Activated CD4-positive, CD25-positive, alpha-beta regulatory T cell treated with anti-CD3 and anti-CD28 coated beads, Interleukin-2, amount 50 U/mL, for 72 hours (primary cell): ENCODE measurements around the gene TPGS1.

Experiments used
- DNase-seq: peaks from one replicate; pipeline ENCODE4 v3.0.0; 2021

Gene TPGS1

DNA sequence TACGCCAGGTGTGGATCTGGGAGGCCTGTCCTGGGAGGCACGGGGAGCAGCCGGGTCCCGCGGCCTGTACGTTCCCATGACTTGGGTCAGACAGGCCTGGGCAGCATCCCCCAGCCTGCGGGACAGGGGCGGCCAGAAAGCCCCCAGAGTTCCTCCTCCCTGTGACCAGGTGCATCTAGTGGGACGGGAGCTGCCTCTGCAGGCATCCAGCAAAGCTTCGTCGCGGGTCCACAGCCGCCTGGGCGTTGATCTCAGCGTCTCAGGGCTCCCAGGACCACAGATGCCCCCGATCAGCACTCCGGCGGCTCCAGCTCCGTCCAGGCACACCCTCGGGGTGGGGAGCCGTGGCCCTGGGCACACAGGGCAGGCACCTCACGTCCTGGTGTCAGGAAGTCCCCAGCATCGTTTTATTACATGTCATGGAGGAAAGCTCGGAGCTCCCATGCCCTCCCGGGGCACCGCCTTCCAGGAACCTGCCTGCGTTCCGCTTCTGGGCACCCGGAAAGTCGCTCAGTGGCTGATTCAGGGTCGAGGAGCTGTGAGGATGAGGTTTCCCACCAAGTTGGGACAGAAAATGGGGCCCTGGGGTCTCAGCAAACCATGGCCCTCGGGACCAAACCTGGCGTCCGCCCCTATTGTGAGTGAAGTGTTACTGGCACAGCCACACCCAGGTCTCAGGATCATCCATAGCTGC is 35.0 kb downstream of the TPGS1 start:
- no peak for DNase-seq

DNA sequence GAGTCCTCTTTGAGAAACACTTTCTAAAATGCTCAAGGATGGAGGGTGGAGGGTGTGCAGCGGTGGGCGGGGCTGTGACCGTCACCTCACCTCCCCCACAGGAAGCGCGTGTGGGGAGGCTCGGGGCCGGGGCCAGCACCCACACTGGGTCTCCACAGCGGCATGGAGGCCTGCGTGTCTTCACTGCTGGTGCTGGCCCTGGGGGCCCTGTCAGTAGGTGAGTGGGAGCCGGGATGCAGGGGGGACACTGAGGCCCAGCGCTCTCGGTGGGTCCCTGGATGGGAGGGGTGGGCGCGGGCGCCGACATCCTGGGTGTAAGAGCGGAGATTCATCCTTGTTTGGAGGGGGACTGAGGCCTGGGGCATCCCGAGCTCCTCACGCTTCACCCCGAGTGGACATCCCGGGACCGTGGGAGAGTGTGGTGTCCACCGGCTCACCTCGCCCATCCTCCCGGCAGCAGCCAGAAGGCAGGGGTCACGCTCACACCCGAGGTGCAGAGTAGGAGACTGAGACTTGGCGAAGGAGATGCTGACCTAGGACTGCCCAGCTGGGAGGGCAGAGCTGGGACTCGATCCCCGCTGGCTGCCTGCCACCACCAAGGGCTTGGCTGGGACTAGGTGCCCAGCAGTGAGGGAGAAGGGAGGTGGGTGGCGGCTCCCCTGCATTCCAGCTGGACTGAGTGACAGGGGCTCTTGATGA is 36.8 kb downstream of the TPGS1 start, which contains the start of gene GZMM:
Gene GZMM, plus strand, starts transcription at position 144 of the 699 bp plus-strand sequence. Its CDS starts 19 bp downstream, at position 163.
- peak; percentile 68 for DNase-seq

DNA sequence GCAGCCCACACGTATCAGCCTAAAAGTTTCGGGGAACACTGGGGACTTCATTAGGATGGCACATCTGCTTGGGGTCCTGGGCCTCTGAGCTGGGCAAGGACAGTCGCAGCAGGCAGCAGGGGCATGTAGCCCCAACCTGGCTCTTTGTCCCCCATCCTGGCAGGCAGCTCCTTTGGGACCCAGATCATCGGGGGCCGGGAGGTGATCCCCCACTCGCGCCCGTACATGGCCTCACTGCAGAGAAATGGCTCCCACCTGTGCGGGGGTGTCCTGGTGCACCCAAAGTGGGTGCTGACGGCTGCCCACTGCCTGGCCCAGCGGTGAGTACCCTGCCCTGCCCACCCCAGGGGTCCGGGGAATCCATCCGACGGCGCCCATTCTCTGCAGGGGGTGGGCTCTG is 39.8 kb downstream of the TPGS1 start:
- DNase-seq: no peak

DNA sequence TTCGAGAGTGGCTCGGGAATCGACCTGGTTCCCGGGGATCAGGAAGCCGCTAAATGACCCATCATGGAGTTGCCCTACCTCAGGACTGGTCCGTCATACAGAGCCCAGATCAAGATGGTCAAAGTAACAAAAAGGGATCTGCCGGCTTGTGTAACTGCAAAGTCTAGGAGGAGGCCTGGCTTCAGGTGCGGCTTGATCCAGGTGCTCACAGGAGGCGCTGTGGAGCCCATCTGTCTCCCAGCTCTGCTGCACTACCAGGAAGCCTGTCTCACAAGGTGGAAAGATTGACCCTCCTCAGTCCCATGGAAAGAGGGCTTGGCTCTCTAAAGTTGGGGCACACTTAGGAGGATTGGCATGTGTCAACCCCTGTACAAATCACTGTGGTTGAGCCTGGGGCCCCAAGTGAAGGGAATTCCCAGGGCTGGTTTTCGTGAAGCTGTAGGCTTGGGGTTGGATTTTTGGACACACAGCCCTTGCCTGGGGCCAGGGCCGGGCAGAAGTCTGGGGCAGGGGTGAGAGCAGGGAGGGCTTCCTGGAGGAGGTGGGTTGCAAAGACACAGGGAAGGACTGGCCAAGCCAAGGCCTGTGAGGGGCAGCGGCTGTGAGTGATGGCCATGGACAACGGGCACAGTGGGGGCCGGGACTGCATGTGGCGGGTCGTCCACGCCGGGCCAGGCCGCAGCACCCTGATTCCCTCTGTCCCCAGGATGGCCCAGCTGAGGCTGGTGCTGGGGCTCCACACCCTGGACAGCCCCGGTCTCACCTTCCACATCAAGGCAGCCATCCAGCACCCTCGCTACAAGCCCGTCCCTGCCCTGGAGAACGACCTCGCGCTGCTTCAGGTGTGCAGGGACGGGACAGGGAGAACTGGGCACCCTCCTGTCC is 40.8 kb downstream of the TPGS1 start:
- DNase-seq: no peak

DNA sequence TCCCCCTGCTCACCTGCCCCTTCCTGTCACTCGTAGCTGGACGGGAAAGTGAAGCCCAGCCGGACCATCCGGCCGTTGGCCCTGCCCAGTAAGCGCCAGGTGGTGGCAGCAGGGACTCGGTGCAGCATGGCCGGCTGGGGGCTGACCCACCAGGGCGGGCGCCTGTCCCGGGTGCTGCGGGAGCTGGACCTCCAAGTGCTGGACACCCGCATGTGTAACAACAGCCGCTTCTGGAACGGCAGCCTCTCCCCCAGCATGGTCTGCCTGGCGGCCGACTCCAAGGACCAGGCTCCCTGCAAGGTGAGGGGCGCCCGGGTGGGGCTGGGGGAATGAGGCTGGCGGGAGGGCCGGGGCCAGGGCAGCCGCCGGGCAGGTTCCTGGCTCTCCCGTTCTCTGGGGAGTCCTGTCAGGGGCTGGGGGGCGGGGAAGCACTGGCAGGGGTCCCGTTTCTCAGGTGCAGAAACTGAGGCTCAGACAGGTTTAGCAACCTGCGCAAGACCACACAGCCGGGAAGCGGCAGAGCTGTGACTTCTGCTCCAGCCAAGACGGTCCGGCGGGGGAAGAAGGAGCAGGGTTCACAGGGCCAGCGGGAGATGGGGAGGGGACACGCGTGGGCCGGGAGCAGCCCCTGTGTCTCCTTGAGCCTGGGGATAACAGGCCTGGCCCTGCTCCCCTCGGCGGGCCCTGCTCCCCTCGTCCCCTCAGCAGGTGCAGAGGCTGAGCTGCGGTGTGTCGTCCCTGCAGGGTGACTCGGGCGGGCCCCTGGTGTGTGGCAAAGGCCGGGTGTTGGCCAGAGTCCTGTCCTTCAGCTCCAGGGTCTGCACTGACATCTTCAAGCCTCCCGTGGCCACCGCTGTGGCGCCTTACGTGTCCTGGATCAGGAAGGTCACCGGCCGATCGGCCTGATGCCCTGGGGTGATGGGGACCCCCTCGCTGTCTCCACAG is 41.9 kb downstream of the TPGS1 start:
- DNase-seq: no peak

DNA sequence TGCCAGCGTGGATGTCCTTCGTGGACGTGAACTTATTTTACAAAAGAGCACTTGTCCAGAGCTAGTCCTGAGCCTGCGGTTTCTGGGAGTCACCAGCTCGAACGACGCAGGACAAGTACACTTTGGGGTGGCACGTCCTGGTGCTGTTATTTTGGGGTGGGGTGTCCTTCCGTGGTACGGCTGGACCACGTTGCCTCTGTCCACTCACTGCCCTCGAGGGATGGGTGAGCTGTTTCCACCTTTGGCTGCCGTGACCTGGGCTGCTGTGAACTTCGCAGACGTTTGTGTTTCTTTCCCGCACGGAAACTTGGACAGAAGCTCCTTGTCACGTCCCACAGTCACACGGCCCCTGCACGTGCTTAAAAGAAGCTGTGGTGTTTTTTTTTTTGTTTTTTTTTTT is 47.5 kb downstream of the TPGS1 start:
- no peak for DNase-seq

DNA sequence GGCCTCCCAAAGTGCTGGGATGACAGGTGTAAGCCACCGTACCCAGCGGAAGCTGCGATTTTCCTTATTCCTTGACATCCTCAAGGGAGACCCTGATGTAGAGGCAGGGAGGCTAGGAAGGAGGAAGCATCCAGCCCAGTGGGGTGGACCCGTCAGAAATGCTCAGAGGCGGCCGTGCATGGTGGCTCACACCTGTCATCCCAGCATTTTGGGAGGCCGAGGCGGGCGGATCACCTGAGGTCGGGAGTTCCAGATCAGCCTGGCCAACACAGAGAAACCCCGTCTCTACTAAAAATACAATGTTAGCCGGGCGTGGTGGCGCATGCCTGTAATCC is 48.1 kb downstream of the TPGS1 start:
- DNase-seq: no peak

DNA sequence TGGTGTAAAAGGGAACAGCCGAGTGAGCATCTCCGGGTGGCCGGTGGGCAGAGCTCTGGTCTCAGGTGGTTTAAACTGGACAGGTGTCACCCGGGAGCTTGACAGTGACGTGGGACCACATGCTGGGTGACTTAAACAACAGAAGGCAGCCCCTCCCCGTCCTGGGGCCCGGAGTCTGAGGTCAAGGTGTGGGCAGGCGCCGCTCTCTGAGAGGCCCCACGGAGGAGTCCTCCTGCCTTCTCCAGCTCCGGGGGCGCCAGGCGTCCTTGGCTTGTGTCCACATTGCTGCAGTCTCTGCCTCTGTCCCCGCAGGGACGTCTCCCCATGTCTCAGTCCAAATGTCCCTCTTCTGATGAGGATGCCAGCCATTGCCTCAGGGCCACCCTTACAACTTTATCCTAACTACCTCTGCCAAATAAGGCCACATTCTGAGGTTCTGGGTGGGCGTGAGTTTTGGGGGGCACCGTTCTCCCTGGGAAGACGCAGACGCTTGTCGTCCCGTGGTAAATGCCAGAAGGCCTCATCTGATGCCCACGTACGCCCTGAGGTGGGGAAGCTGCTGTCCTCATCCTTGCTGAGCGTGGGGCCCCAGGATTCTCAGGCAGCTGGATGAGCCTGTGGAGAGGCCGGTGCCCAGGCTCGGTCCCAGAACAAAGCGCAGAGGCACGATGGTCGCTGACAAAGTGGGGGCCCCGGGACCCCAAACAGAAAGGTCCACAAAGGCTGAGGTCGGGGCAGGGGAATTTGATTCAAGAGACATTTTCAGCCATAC is 49.5 kb downstream of the TPGS1 start:
- DNase-seq: no peak

DNA sequence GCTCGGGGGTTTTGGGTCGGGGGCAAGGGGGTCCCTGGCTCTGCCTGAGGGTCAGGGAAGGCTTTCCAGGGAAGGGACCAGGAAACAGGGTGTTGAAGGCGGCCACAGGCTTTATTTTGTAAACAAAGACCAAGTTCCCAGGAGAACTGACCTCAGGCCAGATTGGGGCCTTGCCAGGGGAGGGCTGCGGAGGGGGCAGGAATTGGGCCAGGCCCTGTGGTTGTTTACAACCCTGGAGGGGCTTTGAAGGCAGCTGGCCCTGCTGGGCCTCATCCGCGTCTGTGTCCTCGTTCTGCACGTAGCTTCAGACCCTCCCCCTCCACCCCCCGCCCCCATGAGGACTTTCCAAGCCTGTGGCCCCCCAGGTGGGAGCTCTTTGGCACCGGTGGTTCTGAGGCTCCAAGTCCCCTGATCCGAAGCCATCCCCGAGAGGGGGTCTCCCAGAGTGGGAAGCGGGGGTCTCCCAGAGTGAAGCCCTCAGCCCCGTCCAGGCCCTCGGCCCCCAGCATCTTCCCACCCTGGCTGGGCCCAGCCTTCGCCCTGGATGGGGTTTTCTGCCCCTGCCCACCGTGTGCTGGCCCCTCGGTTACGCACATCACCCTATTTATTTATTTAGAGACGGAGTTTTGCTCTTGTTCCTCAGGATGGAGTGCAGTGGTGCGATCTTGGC is 51.6 kb downstream of the TPGS1 start:
- no peak for DNase-seq

DNA sequence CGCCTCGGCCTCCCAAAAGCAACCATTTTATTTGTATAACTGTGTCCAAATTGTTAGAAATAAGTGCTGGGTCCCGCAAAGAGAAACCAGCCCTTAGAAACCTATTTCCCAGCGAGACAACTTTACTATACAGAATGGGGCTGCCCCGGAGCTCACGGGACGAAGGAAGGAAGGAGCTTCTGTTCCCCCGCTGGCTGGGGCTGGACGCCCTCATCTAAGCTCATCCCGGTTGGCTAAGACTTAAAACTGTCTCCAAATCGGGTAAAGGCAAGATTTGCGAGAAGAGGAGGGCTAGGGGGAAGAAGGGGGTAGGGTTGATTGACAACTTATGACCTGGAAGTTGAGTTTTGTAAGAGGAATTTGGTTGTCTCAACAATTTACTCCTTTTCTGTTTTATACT is 52.8 kb downstream of the TPGS1 start:
- DNase-seq: no peak

DNA sequence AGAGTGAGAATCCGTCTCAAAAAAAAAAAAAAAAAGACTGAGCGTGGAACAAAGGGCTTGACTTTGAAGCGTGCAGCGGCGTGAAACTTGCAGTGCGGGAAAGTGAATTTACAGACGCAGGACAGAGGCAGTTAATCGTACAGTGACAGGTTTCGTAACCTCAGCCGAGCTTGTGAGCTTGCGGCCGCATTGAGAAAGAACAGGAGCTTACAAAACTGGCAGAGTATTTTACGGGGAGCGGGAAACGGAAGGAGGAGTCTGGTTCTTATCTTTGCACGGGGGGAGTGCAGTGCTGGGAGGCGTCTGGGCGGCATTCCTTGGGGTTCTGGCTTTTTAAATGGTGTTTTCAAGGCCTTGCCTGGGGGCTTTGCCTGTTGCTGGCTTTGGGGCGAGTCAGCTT is 59.1 kb downstream of the TPGS1 start:
- DNase-seq: no peak

DNA sequence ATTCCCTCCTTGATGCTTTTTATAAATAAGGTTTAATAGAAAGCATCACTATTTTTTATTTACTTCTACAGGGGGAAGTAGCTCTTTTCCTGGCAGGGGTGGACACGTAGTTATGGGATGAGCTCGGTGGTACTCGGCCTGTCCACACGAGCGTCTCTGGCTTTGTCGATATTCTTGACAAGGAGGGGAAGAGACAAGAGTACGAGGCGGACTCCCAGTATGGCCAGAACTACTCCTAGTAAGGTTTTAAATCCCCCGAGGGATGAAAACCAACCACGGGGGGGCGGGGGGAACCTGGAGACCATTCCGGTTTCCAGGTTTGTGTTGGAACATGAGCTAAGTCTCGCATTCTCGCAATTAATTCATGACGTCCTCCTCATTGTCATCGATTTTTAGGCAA is 59.5 kb downstream of the TPGS1 start:
- no peak for DNase-seq

DNA sequence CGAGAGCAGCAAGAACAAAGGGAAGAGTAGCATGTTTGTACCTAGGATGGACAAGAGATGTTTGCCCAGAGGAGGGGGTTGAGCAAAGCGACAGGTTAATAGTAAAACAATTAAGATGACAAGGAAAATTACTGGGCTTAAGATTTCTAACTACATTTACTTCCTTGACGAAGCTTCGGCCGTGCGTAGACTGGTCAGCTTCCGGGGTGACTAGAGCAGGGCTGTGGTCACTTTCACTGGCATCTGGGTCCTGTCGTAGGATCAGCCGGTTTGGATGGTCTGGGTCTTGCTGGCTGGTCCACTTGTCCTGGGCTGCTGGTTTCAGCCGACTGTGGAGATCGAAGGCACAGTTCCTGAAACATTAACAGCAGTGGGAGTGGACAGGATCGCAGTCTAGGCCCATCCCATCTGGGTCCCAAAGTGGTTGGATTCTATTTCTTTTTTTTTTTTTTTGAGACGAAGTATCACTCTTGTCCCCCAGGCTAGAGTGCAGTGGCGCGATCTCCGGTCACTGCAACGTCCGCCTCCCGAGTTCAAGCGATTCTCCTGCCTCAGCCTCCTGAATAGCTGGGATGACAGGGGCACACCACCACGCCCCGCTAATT is 60.1 kb downstream of the TPGS1 start:
- no peak for DNase-seq
